Left lung (tissue), 14 donors: Measurements from ENCODE around the gene CFHR2. TPM values are rescaled to one million over a fixed set of nuclear protein-coding genes. Genes with fewer than 3 reads are reported as not detected.
"Not testable (repeated sequence)": the region's sequence is repeated elsewhere in the genome, so short reads cannot be mapped to it uniquely, and the experiment has no call there.

Source experiments
- ATAC-seq: fragments of 200-7000 bp; cut with Tn5 transposase; one replicate; pipeline ENCODE4 v1.9.1; 2020; ENCODE audit warnings: moderate library complexity
- DNase-seq, 4 donors: peaks; one replicate each; pipeline ENCODE4 v3.0.0-alpha.2; 2013 to 2020
- H3K27ac ChIP-seq, 2 donors: fragments of 200-600 bp; sonication (generic) in 1 of 2; one replicate each; pipeline versions ENCODE4 v1.5.0 to v1.8.0; 2020 to 2021
- H3K27me3 ChIP-seq, 2 donors: fragments of 200-600 bp; sonication (generic) in 1 of 2; one replicate each; pipeline versions ENCODE4 v1.5.0 to v1.8.0; 2020 to 2021
- H3K36me3 ChIP-seq, 2 donors: fragments of 200-600 bp; sonication (generic) in 1 of 2; one replicate each; pipeline versions ENCODE4 v1.5.0 to v1.8.0; 2020 to 2021
- H3K4me1 ChIP-seq, 2 donors: fragments of 200-600 bp; one replicate each; pipeline ENCODE4 v1.8.0; 2021
- H3K4me3 ChIP-seq, 2 donors: fragments of 200-600 bp; sonication (generic) in 1 of 2; one replicate each; pipeline versions ENCODE4 v1.5.0 to v1.8.0; 2020 to 2021; ENCODE audit warnings: mild to moderate bottlenecking in 1 of 2
- H3K9me3 ChIP-seq, 2 donors: fragments of 200-600 bp; sonication (generic) in 1 of 2; one replicate each; pipeline versions ENCODE4 v1.5.0 to v1.8.0; 2020 to 2021
- intact Hi-C, 2 donors: fragments of 100-400 bp; cut with DNase I; formaldehyde crosslinking; loops; one replicate each; pipeline versions ENCODE4 v1.11.2 to v1.14.2; 2022
- long read RNA-seq, 12 donors: library from polyadenylated mRNA in 2 of 12; unstranded in 2 of 12; transcript quantifications; one replicate each; pipeline ENCODE4 v2.0.0 and lab custom pipeline, GENCODE V29; 2019 to 2026
- polyA plus RNA-seq, 6 donors: library from polyadenylated mRNA; unstranded; fragments of 120-200 nt; gene quantifications; one replicate each; pipeline ENCODE4 v1.2.1, GENCODE V29; 2013; ENCODE audit not compliant: insufficient read length in 6 of 6
- total RNA-seq, 2 donors: library from RNA; stranded (reverse); fragmentation: NEBNext Ultra II Directional; extraction: Animal tissue kit (Norgen Biotek cat#: 25700); gene quantifications; one replicate each; pipeline ENCODE4 v1.2.1, GENCODE V29; 2021
- TF ChIP-seq, protein P1 (sequence below), 2 donors: fragments of 200-600 bp; sonication (generic) in 1 of 2; IDR thresholded peaks; one replicate each; pipeline versions ENCODE4 v1.5.0 to v1.8.0; 2021; ENCODE audit warnings: antibody characterized with exemption in 2 of 2
- donor health status: DM: no; HTN: yes; CAD: no.
- donor health status: DM: no; HTN: no; CAD: no.

CFHR2 gene
- total RNA-seq (not detected), polyA plus RNA-seq (under 1 TPM in 1 of 6 donors, not detected in 5; 0.21 TPM)
- long read RNA-seq, donor 1, result 0 reads
- long read RNA-seq, donor 2, result 0 reads
- long read RNA-seq, donor 3, result 0 reads
- long read RNA-seq, donor 4, result 0 reads
- long read RNA-seq, donor 5, result 0 reads
- long read RNA-seq, donor 6, result 0 reads
- long read RNA-seq, donor 7, result 0 reads
- long read RNA-seq, donor 8, result 0 reads
- long read RNA-seq, donor 9, result 0 reads
- long read RNA-seq, donor 10, result 0 reads
- long read RNA-seq, donor 11, result 0 reads
- long read RNA-seq, donor 12, result 0 reads

DNA sequence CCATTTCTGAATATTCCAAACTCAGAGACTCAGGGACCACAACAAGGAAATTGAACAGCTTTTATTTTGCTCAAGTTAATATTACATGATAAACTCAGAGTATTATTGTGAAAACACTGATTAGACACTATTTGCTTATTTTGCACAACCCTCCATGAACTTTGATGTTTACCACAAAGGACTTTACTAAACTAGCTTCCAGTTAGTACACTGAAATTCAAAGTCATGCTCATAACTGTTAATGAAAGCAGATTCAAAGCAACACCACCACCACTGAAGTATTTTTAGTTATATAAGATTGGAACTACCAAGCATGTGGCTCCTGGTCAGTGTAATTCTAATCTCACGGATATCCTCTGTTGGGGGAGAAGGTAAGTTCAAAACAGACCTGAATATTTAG, at the start of gene CFHR2:
Gene CFHR2, plus strand, starts transcription at position 171 of the 400 bp plus-strand sequence. Its CDS starts 143 bp downstream, at position 314.
- H3K4me1 ChIP-seq, DNase-seq, H3K27me3 ChIP-seq, H3K36me3 ChIP-seq, H3K27ac ChIP-seq, intact Hi-C loops, H3K9me3 ChIP-seq, ATAC-seq, H3K4me3 ChIP-seq: not testable (repeated sequence)

DNA sequence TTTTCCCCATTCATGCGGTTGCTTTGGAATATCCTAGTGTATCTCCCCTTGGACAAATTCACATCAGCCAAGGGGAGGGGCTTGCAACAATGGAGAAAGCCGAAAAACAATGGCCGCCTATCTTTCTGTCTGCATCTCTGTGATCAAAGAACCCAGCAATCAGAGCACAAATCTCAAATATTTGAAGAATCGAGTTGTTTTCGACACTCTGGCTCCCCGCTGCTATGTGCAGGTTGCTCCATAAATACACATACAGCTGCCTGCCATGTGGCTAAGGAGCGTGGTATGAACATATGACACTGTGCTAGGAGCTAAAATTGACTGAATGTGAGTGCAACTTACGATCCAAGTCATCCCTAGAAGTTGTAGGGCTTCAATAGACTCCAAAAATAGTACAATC, 47.2 kb upstream of the CFHR2 start:
- intact Hi-C loops, result no loop called here
- ATAC-seq (no peak), DNase-seq (no peak)
- H3K9me3 ChIP-seq, result no peaks in the 10 kb centered on the region
- H3K27me3 ChIP-seq, result peaks cover 0 to 21% of the 10 kb centered on the region in 2 donors
- no peaks in the 10 kb centered on the region for H3K36me3 ChIP-seq
- TF ChIP-seq, protein P1, sequence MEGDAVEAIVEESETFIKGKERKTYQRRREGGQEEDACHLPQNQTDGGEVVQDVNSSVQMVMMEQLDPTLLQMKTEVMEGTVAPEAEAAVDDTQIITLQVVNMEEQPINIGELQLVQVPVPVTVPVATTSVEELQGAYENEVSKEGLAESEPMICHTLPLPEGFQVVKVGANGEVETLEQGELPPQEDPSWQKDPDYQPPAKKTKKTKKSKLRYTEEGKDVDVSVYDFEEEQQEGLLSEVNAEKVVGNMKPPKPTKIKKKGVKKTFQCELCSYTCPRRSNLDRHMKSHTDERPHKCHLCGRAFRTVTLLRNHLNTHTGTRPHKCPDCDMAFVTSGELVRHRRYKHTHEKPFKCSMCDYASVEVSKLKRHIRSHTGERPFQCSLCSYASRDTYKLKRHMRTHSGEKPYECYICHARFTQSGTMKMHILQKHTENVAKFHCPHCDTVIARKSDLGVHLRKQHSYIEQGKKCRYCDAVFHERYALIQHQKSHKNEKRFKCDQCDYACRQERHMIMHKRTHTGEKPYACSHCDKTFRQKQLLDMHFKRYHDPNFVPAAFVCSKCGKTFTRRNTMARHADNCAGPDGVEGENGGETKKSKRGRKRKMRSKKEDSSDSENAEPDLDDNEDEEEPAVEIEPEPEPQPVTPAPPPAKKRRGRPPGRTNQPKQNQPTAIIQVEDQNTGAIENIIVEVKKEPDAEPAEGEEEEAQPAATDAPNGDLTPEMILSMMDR (IDR thresholded peaks at IDR 0.05), result no peak
- H3K4me3 ChIP-seq, result no peak overlapping the region
- H3K27ac ChIP-seq, result no peak overlapping the region
- no peaks in the 10 kb centered on the region for H3K4me1 ChIP-seq

DNA sequence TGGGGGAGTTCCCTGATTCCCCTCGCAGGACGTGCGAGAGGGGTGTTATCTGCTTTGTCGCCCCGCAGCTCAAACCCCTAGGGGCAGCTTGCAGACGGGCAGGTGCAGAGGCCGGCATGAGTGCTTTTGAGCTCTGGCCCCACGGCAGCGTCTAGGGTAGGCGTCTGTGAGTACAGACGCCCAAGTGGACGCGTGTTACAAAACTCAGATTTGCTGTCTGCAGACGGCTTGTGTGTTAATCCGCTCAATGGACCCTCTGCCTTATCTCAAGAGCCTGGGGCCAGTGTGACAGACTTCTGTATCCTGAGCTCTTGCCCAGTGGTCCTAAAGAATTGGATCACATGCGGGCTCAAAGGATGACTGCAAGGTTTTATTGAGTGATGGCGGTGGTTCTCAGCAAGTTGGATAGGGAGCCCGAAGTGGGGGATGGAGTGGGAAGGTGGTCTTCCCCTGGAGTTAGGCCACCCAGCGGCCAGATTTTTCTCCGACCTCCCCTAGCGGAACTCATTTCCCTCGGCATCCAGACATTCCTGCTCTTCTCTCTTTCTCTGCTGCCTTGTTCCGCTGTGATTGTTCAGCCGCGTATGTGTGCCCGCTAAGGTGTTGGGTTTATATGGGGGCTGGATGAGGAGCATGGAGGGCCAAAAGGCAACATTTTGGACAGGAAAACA, 46.2 kb upstream of the CFHR2 start:
- intact Hi-C loops, result no loop called here
- Histone ChIP-seq H3K27ac (no peak overlapping the region), H3K27me3 (peaks cover 0 to 21% of the 10 kb centered on the region in 2 donors), H3K9me3 (no peaks in the 10 kb centered on the region), H3K4me1 (no peaks in the 10 kb centered on the region), H3K36me3 (no peaks in the 10 kb centered on the region), H3K4me3 (no peak overlapping the region)
- ATAC-seq (peak; percentile 56), DNase-seq (peak in 2 of 4 donors; percentile 3 to 59)
- TF ChIP-seq, protein P1 (IDR thresholded peaks at IDR 0.05), result no peak

DNA sequence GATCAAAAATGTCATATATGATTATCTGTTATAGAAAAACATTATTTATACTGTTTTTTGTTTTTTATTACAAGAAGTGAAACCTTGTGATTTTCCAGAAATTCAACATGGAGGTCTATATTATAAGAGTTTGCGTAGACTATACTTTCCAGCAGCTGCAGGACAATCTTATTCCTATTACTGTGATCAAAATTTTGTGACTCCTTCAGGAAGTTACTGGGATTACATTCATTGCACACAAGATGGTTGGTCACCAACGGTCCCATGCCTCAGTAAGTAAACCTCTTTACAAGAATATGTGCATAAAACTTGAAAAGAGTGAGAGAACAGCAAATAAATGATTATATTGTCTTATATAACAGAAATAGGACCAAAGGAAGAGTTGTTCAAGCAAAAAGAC, 41.2 kb upstream of the CFHR2 start:
- H3K9me3 ChIP-seq, result no peaks in the 10 kb centered on the region
- intact Hi-C loops, result no loop called here
- no peaks in the 10 kb centered on the region for H3K4me1 ChIP-seq
- H3K27ac ChIP-seq, result no peak overlapping the region
- ATAC-seq, result no peak
- DNase-seq, result no peak
- peaks cover 0 to 8% of the 10 kb centered on the region in 2 donors for H3K27me3 ChIP-seq
- TF ChIP-seq, protein P1 (IDR thresholded peaks at IDR 0.05), result no peak
- H3K4me3 ChIP-seq, result no peak overlapping the region
- H3K36me3 ChIP-seq, result no peaks in the 10 kb centered on the region

DNA sequence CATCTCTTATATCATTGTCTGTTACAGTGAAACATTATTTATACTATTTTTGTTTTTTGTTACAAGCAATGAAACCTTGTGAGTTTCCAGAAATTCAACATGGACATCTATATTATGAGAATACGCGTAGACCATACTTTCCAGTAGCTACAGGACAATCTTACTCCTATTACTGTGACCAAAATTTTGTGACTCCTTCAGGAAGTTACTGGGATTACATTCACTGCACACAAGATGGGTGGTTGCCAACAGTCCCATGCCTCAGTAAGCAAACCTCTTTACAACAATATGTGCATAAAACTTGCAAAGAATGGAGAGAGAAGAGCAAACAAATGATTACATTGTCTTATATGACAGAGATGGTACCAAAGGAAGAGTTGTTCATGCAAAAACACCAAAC, 33.3 kb upstream of the CFHR2 start:
- Histone ChIP-seq H3K4me1 (no peaks in the 10 kb centered on the region), H3K27ac (no peak overlapping the region), H3K27me3 (no peaks in the 10 kb centered on the region), H3K36me3 (no peaks in the 10 kb centered on the region), H3K9me3 (no peaks in the 10 kb centered on the region), H3K4me3 (no peak overlapping the region)
- ATAC-seq, result no peak
- TF ChIP-seq, protein P1 (IDR thresholded peaks at IDR 0.05), result no peak
- intact Hi-C loops, result no loop called here
- DNase-seq, result no peak

DNA sequence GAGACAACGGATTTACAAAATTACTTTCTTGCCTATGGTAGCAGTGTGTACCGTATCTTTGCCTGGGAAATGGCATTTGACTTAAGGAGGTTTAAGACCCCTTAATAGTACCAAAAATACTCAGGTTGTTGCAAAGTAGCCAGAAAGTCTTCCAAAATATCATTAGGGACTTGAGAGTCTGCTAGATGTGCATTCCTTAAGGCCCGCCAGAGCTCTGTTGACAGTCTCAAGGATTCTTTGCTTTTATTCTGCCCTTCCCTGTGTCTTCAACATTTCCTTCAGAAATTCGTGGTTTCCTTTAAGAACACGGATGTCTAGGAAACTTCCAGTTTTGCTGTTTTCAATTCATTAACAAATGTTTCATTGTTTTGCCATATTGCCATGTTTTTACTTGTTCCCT, 31.3 kb upstream of the CFHR2 start:
- H3K36me3 ChIP-seq, intact Hi-C loops, H3K27ac ChIP-seq, H3K9me3 ChIP-seq, H3K4me1 ChIP-seq, H3K27me3 ChIP-seq, DNase-seq, H3K4me3 ChIP-seq: not testable (repeated sequence)
- ATAC-seq, result peak; percentile 17

DNA sequence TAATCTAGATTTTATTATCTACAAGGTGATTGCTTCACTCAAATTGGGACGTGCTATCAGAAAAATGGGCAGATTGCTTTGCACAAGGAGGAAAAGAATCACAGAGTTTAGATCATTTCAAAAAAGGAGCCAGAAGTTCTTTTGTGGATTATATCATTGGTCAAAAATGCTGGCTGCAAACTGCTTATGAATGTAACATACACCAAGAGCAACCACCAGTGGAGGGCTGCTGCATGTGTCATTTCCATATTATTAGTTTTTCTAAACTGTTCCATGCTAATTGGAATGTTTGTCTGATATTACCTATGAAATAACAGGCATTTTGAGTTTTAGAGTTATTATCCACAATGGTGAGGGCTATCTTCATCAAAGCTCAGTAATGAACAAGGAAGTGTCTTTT, 16.7 kb upstream of the CFHR2 start:
- H3K27ac ChIP-seq, DNase-seq, H3K4me3 ChIP-seq, H3K27me3 ChIP-seq, H3K4me1 ChIP-seq, H3K36me3 ChIP-seq, intact Hi-C loops, H3K9me3 ChIP-seq, ATAC-seq: not testable (repeated sequence)

DNA sequence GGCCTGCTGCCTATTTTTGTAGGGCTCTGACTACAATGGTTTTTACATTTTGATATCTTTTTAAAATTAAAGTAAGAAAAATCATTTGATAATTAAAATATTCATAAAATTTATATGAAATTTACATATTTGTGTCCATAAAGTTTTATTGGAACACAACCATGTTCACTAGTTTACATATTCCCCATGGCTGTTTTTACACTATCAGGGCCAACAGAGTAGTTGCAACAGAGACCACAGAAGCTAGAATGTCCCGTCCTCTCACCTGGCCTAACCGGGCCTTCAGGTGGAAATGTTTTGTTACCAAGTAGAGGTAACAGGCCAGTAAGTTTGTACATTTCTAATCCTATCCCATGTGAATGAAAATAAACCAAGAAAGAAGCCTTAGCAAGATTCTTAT, 10.7 kb upstream of the CFHR2 start:
- H3K9me3 ChIP-seq, H3K36me3 ChIP-seq, H3K27ac ChIP-seq, H3K4me3 ChIP-seq, intact Hi-C loops, DNase-seq, ATAC-seq, H3K27me3 ChIP-seq, H3K4me1 ChIP-seq: not testable (repeated sequence)
